Activated T-cell treated with anti-CD3 and anti-CD28 coated beads for 4 hours (primary cell): Measurements from ENCODE around the gene IGSF21.

ENCODE experiments used
- DNase-seq: peaks from one replicate; pipeline ENCODE4 v3.0.0-alpha.2; 2020

IGSF21 gene

GRCh38 chr1:18376661-18377060, 269.1 kb downstream of the IGSF21 start:
- no peak for DNase-seq

- no peak for DNase-seq
Observed at GRCh38 chr1:18380288-18380687, 272.7 kb downstream of the IGSF21 start.

GRCh38 chr1:18384059-18384458, 276.5 kb downstream of the IGSF21 start:
- no peak for DNase-seq

- DNase-seq, result no peak
Observed at GRCh38 chr1:18384471-18384870, 276.9 kb downstream of the IGSF21 start.

GRCh38 chr1:18385239-18385790, 277.7 kb downstream of the IGSF21 start:
- no peak for DNase-seq

GRCh38 chr1:18386591-18386990, 279.0 kb downstream of the IGSF21 start:
- DNase-seq, result no peak

- DNase-seq, result no peak
Observed at GRCh38 chr1:18387307-18387706, 279.7 kb downstream of the IGSF21 start.

GRCh38 chr1:18390953-18391352, 283.4 kb downstream of the IGSF21 start:
- no peak for DNase-seq

GRCh38 chr1:18394563-18395156, 287.1 kb downstream of the IGSF21 start:
- DNase-seq, result no peak

GRCh38 chr1:18396247-18396980, 288.8 kb downstream of the IGSF21 start:
- DNase-seq, result no peak

GRCh38 chr1:18397641-18398040, 290.0 kb downstream of the IGSF21 start:
- DNase-seq, result no peak

GRCh38 chr1:18398791-18399530, 291.4 kb downstream of the IGSF21 start:
- DNase-seq, result no peak

- DNase-seq, result no peak
Observed at GRCh38 chr1:18400347-18401102, 292.9 kb downstream of the IGSF21 start.

GRCh38 chr1:18401921-18402320, 294.3 kb downstream of the IGSF21 start:
- DNase-seq, result no peak

- no peak for DNase-seq
Observed at GRCh38 chr1:18404460-18404859, 296.9 kb downstream of the IGSF21 start.

GRCh38 chr1:18407166-18408045, 299.8 kb downstream of the IGSF21 start:
- no peak for DNase-seq

- DNase-seq, result no peak
Observed at GRCh38 chr1:18408656-18409370, 301.2 kb downstream of the IGSF21 start.

- DNase-seq, result no peak
Observed at GRCh38 chr1:18409609-18410237, 302.1 kb downstream of the IGSF21 start.

GRCh38 chr1:18410407-18410806, 302.8 kb downstream of the IGSF21 start:
- DNase-seq, result no peak

GRCh38 chr1:18411321-18411720, 303.7 kb downstream of the IGSF21 start:
- DNase-seq, result no peak
